WTC11 (cell line): ENCODE measurements around the gene GRPEL1. TPM values are rescaled to one million over a fixed set of nuclear protein-coding genes. Genes with fewer than 3 reads are reported as not detected.
A peak's percentile ranks its signal among the peaks of the same experiment; 100 is the strongest.

Source experiments
- ATAC-seq: fragments of 200-7000 bp; cut with Tn5 transposase; 2 replicates; pipeline ENCODE4 v1.10.0; 2021; ENCODE audit warnings: mild to moderate bottlenecking, moderate library complexity
- CTCF ChIA-PET: fragments of 300-600 bp; sonication (Branson Sonifier 250); formaldehyde crosslinking; loops from one replicate; lab custom pipeline; 2021; ENCODE audit warnings: antibody characterized with exemption; lab: Charles Lee
- POLR2A ChIA-PET: fragments of 350-600 bp; sonication (Branson Sonifier 250); formaldehyde crosslinking; loops from one replicate; lab custom pipeline; 2021; ENCODE audit warnings: antibody characterized with exemption; lab: Charles Lee
- DNase-seq: peaks from one replicate; pipeline ENCODE4 v3.0.0; 2021; ENCODE audit warnings: low spot score
- H3K27ac Mint-ChIP-seq: 2 replicates; pipeline ENCODE4 v1.8.0; 2021; ENCODE audit warnings: mixed read lengths
- H3K27me3 Mint-ChIP-seq: 2 replicates; pipeline ENCODE4 v1.8.0; 2021; ENCODE audit warnings: low read depth, mild to moderate bottlenecking, moderate library complexity, mixed read lengths
- H3K36me3 Mint-ChIP-seq: 2 replicates; pipeline ENCODE4 v1.8.0; 2021; ENCODE audit warnings: mixed read lengths
- H3K4me1 Mint-ChIP-seq: 2 replicates; pipeline ENCODE4 v1.8.0; 2022; ENCODE audit warnings: mixed read lengths
- H3K4me3 Mint-ChIP-seq: 2 replicates; pipeline ENCODE4 v1.8.0; 2021; ENCODE audit warnings: mild to moderate bottlenecking, moderate library complexity, mixed read lengths
- H3K9me3 Mint-ChIP-seq: 2 replicates; pipeline ENCODE4 v1.8.0; 2021; ENCODE audit warnings: mixed read lengths
- ATF2 ChIP-seq: sonication (generic); formaldehyde crosslinking; IDR thresholded peaks from 2 replicates; pipeline ENCODE4 v1.8.1; 2022; ENCODE audit warnings: low read depth, missing genetic modification reagents, borderline replicate concordance
- CBFB ChIP-seq: sonication (generic); formaldehyde crosslinking; IDR thresholded peaks from 2 replicates; pipeline ENCODE4 v1.8.1; 2022; ENCODE audit warnings: mild to moderate bottlenecking, low read depth, missing genetic modification reagents
- ERG ChIP-seq: fragments of 250-450 bp; sonication (Bioruptor Pico); IDR thresholded peaks from 2 replicates; pipeline ENCODE4 v1.8.0; 2021; ENCODE audit warnings: mild to moderate bottlenecking
- ETV6 ChIP-seq: sonication (generic); formaldehyde crosslinking; IDR thresholded peaks from 2 replicates; pipeline ENCODE4 v1.8.1; 2022; ENCODE audit warnings: mild to moderate bottlenecking, missing genetic modification reagents
- FOXP4 ChIP-seq: sonication (generic); formaldehyde crosslinking; IDR thresholded peaks from 2 replicates; pipeline ENCODE4 v1.8.0; 2022; ENCODE audit warnings: mild to moderate bottlenecking, missing genetic modification reagents
- GRHL2 ChIP-seq: fragments of 250-450 bp; sonication (Bioruptor Pico); IDR thresholded peaks from 2 replicates; pipeline ENCODE4 v1.8.0; 2022; ENCODE audit warnings: mild to moderate bottlenecking, moderate library complexity; ENCODE audit not compliant: insufficient replicate concordance, severe bottlenecking
- GTF2I ChIP-seq: fragments of 250-450 bp; sonication (Bioruptor Pico); conservative IDR thresholded peaks from 2 replicates; pipeline ENCODE4 v1.4.0; 2021; ENCODE audit warnings: mild to moderate bottlenecking
- IRF2 ChIP-seq: sonication (generic); formaldehyde crosslinking; IDR thresholded peaks from 2 replicates; pipeline ENCODE4 v1.8.0; 2022; ENCODE audit warnings: low read depth, missing genetic modification reagents, borderline replicate concordance
- KAT7 ChIP-seq: sonication (generic); formaldehyde crosslinking; IDR thresholded peaks from 2 replicates; pipeline ENCODE4 v1.8.1; 2023; ENCODE audit warnings: missing genetic modification reagents, mild to moderate bottlenecking, borderline replicate concordance
- PREB ChIP-seq: sonication (generic); formaldehyde crosslinking; IDR thresholded peaks from 2 replicates; pipeline ENCODE4 v1.8.1; 2022; ENCODE audit warnings: mild to moderate bottlenecking, missing genetic modification reagents, moderate library complexity, borderline replicate concordance
- PRRX2 ChIP-seq: fragments of 250-450 bp; sonication (Bioruptor Pico); IDR thresholded peaks from 2 replicates; pipeline ENCODE4 v1.8.0; 2021; ENCODE audit warnings: mild to moderate bottlenecking
- RELA ChIP-seq: sonication (generic); formaldehyde crosslinking; IDR thresholded peaks from 2 replicates; pipeline ENCODE4 v1.8.1; 2022; ENCODE audit warnings: missing genetic modification reagents, mild to moderate bottlenecking, borderline replicate concordance
- RORB ChIP-seq: fragments of 250-450 bp; sonication (Bioruptor Pico); IDR thresholded peaks from 2 replicates; pipeline ENCODE4 v1.9.0; 2021; ENCODE audit warnings: mild to moderate bottlenecking
- SMAD4 ChIP-seq: sonication (generic); formaldehyde crosslinking; IDR thresholded peaks from 2 replicates; pipeline ENCODE4 v1.8.0; 2022; ENCODE audit warnings: mild to moderate bottlenecking, missing genetic modification reagents
- TEAD4 ChIP-seq: sonication (generic); formaldehyde crosslinking; IDR thresholded peaks from 2 replicates; pipeline ENCODE4 v1.8.0; 2022; ENCODE audit warnings: mild to moderate bottlenecking, missing genetic modification reagents
- ZNF281 ChIP-seq: sonication (generic); formaldehyde crosslinking; IDR thresholded peaks from 2 replicates; pipeline ENCODE4 v1.8.0; 2023; ENCODE audit warnings: mild to moderate bottlenecking, missing genetic modification reagents
- ZNF671 ChIP-seq: fragments of 250-450 bp; sonication (Bioruptor Pico); IDR thresholded peaks from 2 replicates; pipeline ENCODE4 v1.8.0; 2021; ENCODE audit warnings: mild to moderate bottlenecking
- total RNA-seq: library from RNA; stranded (reverse); gene quantifications from 3 replicates; pipeline ENCODE4 v1.2.3, GENCODE V29; 2021

GRPEL1 gene
- total RNA-seq, 1 experiment from 2014 or later = 50.0 TPM

GRCh38 chr4:7045961-7046921 is 21.6 kb downstream of the GRPEL1 start:
- no peaks in the 10 kb centered on the region for H3K9me3 Mint-ChIP-seq
- peak overlapping the region; percentile 69; the same call in 1 of the 2 replicates for H3K27ac Mint-ChIP-seq
- DNase-seq (no peak), ATAC-seq (no peak)
- CTCF ChIA-PET = interaction anchor here (2.4 to 6.9 kb wide), 2 partner anchors 22 to 55 kb away, joined by 8 to 118 read pairs; partner anchors contain the start of gene GRPEL1
- H3K4me1 Mint-ChIP-seq = peaks cover 44% of the 10 kb centered on the region
- H3K36me3 Mint-ChIP-seq = no peaks in the 10 kb centered on the region
- POLR2A ChIA-PET = no interaction called here
- no peak overlapping the region for H3K4me3 Mint-ChIP-seq
- peaks cover 16% of the 10 kb centered on the region for H3K27me3 Mint-ChIP-seq
- no peak for TF ChIP-seq ZNF281 (CRISPR knock-in tag)
- no peak for TF ChIP-seq ERG (CRISPR knock-in tag)
- no peak for TF ChIP-seq RELA (CRISPR knock-in tag)
- TF ChIP-seq FOXP4 (CRISPR knock-in tag) = no peak
- no peak for TF ChIP-seq CBFB (CRISPR knock-in tag)
- no peak for TF ChIP-seq RORB (CRISPR knock-in tag)
- TF ChIP-seq ETV6 (CRISPR knock-in tag) = no peak
- no peak for TF ChIP-seq ATF2 (CRISPR knock-in tag)
- TF ChIP-seq SMAD4 (CRISPR knock-in tag) = no peak
- TF ChIP-seq GRHL2 = no peak
- no peak for TF ChIP-seq IRF2 (CRISPR knock-in tag)

GRCh38 chr4:7045553-7045952 is 22.3 kb downstream of the GRPEL1 start:
- H3K27ac Mint-ChIP-seq = peak overlapping the region; percentile 69; the same call in 1 of the 2 replicates
- TF ChIP-seq ZNF671 (CRISPR knock-in tag) = no peak
- no peak for TF ChIP-seq TEAD4
- TF ChIP-seq KAT7 (CRISPR knock-in tag) = no peak
- TF ChIP-seq GTF2I (CRISPR knock-in tag) = no peak
- TF ChIP-seq PRRX2 (CRISPR knock-in tag) = no peak
- TF ChIP-seq PREB (CRISPR knock-in tag) = no peak
- no peak for TF ChIP-seq ZNF281 (CRISPR knock-in tag)
- no peaks in the 10 kb centered on the region for H3K36me3 Mint-ChIP-seq
- no peaks in the 10 kb centered on the region for H3K9me3 Mint-ChIP-seq
- no peak for DNase-seq
- H3K4me1 Mint-ChIP-seq = peaks cover 44% of the 10 kb centered on the region
- ATAC-seq = no peak
- H3K4me3 Mint-ChIP-seq = peak overlapping the region; percentile 83
- ChIA-PET POLR2A (no interaction called here), CTCF (interaction anchor here (1.2 to 6.9 kb wide), 3 partner anchors 22 to 135 kb away, joined by 5 to 118 read pairs (median 8); partner anchors contain the start of gene GRPEL1)
- peaks cover 23% of the 10 kb centered on the region for H3K27me3 Mint-ChIP-seq
